GM19238 (cell line): ENCODE measurements around the gene SLC1A3.
"Not testable (repeated sequence)": the region's sequence is repeated elsewhere in the genome, so short reads cannot be mapped to it uniquely, and the experiment has no call there.

ENCODE experiments used
- DNase-seq: peaks from one replicate; pipeline ENCODE4 v3.0.0; 2011; ENCODE audit warnings: low spot score; ENCODE audit not compliant: insufficient read length

SLC1A3 gene

GRCh38 chr5:36630201-36631145 is 24.1 kb downstream of the SLC1A3 start:
- no peak for DNase-seq

- DNase-seq = no peak
Measured at GRCh38 chr5:36631154-36631553, 24.7 kb downstream of the SLC1A3 start.

DNA sequence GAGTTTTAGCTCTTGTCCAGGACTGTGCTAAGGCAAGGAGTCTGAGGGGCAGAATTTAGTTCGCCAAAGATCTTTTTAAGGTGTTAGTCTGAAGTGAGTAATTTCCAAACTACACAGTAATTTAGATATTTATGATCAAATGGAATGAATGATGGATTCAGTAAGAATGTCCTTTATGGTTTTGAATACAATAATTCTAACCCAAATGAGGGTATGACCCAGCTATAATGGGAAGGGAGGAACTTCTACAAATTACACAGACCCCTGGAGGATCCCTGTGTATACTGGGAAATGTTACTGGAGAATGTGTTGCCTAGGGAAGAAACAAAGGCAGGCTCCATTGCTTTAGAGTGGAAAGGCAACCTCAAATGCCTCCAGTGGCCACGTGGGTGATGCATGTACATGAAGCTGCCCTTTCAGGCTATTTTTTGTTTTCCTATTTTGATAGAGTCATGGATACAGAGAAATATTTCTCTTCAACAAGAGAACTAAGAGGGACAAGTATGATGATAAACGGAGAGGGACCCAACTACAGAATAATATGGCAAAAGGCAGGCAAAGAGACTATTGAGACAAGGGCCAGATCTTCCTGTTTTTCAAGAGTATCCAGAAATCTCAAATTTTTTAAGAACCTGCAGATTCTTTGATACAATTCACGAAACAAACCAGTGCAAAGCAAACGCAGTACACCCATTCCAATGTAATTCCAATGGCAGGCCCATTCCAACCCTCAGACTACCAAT is 25.4 kb downstream of the SLC1A3 start:
- DNase-seq = no peak

GRCh38 chr5:36632363-36632664 is 25.9 kb downstream of the SLC1A3 start:
- no peak for DNase-seq

- no peak for DNase-seq
Measured at GRCh38 chr5:36635721-36636390, 29.4 kb downstream of the SLC1A3 start.

DNA sequence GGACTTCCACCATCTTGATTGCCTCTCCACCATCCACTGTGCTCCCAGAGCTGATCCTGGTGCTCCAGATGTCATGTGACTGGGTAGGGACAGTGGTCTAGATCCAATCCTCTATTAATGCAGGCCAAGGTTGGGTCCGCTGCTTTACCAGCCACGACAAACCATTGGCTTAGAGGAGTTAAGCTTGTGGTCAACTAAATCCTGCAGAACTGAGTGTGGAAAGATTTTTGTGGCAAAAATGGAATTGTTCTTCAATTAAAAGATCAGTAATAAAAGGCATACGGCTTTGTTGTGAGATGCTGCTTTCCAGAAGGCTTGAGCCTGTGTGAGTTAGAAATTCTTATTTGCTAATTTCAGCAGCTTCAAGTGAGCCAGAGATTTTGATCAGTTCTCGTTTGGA is 30.7 kb downstream of the SLC1A3 start:
- no peak for DNase-seq

GRCh38 chr5:36637516-36637915 is 31.1 kb downstream of the SLC1A3 start:
- DNase-seq = no peak

- no peak for DNase-seq
Measured at GRCh38 chr5:36638056-36638455, 31.6 kb downstream of the SLC1A3 start.

GRCh38 chr5:36640949-36641348 is 34.5 kb downstream of the SLC1A3 start:
- no peak for DNase-seq

- DNase-seq = no peak
Measured at GRCh38 chr5:36641431-36641830, 35.0 kb downstream of the SLC1A3 start.

DNA sequence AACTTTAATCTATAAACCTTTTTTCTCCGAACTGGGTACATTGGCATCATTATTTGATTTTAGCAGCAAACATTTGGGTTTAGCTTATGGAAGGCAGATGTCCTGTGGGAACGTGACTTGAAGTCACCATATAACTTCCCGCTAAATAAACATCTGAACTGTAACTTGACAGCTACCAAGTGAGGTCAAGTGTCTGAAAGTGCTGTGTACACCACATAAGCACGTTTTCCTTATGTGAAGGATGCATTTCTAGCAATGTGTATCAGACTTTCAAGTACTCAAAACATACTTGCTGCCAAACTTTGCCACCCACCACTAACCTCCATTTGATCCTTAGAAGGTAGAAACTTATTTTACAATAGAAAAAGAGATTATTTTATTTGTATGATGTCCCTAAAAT is 35.7 kb downstream of the SLC1A3 start:
- DNase-seq = no peak

DNA sequence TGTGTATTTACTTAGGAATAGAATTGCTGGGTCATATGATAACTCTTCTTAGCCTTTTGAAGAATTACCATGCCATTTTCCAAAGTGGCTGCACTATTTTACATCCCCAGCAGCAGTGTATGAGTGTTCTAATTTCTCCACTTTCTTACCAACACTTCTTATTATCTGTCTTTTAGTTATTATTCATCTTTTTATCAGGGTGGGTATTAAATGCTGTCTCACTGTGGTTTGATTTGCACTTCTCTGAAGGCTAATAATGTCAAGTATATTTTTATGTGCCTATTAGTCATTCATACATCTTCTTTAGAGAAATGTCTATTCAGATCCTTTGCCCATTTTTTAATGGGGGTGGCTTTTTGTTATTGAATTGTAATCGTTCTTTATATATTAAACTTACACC is 36.8 kb downstream of the SLC1A3 start:
- DNase-seq = no peak

- DNase-seq = not testable (repeated sequence)
Measured at GRCh38 chr5:36643841-36644240, 37.4 kb downstream of the SLC1A3 start.

- DNase-seq = no peak
Measured at GRCh38 chr5:36644727-36645126, 38.3 kb downstream of the SLC1A3 start.

GRCh38 chr5:36646100-36646499 is 39.7 kb downstream of the SLC1A3 start:
- no peak for DNase-seq

DNA sequence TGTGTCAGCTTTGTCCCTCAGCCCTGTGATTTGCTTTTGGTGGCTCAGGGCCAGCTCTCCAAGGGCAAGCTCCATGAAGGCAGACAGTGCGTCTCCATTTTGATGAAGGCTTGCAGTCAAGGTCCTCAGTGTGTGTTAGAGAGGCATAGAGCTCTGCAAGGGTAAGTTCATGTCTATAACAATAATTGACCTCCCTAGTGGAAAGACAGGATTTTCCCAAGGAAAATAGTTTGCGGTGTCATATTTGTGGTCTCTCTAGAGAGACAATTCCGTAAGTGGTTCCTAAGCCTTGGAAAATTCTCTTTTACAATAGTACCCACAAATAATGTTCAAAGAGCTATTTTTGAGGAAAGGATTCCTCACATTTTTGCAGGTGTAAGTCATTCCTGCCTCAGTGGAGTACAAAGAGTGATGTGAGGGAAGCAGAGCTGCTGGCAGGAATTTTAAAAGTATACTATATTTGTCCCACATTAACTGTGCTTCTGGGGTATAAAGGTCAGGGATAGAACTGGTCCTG is 40.2 kb downstream of the SLC1A3 start:
- DNase-seq = no peak

DNA sequence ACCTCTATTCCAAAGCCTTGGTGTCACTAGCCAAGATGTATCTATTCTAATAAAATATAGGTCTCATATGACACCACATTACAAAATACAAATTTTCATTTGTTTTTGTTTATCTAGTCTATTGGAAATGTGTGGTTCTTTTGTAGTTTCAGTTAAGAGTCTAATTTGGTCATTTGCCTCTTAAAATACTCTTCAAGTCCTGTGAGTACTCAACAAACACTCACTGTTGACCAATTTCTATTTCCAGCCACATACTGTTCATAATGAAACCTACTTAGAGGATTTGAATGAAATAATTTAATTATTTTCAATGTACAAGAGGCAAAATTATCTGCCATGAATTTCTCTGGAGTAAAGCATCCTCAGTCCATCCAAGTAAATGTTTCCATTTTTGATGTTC is 40.6 kb downstream of the SLC1A3 start:
- no peak for DNase-seq

- no peak for DNase-seq
Measured at GRCh38 chr5:36648426-36648825, 42.0 kb downstream of the SLC1A3 start.

- no peak for DNase-seq
Measured at GRCh38 chr5:36651761-36652685, 45.6 kb downstream of the SLC1A3 start.

DNA sequence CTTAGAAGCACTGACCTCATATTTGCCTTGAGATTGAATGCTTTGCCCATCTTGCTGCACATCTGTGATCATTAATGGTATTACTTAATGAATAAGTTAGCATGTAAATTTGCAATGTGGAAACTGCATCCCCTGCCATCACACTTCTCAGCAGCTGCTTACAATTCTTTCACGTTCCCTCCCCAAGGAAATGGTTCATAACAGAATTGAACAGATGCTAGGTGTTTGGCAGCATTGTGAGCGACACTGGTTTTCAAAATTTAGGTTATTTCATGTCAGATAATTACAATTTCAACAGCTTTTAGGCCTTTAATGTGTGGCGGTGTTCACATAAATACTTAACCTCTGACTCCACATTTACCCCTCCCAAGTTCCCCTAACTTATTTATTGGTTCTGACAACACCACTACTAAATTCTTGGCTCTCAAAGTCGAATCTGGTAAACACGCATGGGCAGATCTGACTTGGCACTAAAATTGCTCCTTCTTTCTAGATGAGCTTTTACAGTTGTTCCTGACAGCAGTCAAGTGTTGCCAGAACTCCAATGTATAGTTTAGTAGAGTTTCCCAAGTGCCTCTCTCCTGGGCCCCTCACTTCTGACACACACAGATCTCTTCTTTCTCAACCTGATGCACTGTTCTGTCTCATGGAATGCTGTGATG is 46.8 kb downstream of the SLC1A3 start:
- DNase-seq = no peak
